ENCODE measurements around the gene PCGF3. TPM values are rescaled to one million over a fixed set of nuclear protein-coding genes. Genes with fewer than 3 reads are reported as not detected.

PCGF3 gene
- total and polyA plus RNA-seq, 9 of the 15 experiments (the other 6 are each of a cell fraction or from before 2014, with no cell fraction given), result 2.6 to 46.1 (median 20.3) TPM

GRCh38 chr4:807792-808191 is 102.2 kb downstream of the PCGF3 start (continued):
- TF ChIP-seq PRMT5 (CRISPR knock-in tag; IDR thresholded peaks at IDR 0.05), result no peak
- TF ChIP-seq ID3 (CRISPR knock-in tag; IDR thresholded peaks at IDR 0.05), result no peak
- no peak for TF ChIP-seq ID3 (tag; IDR thresholded peaks at IDR 0.05)
- no peak for TF ChIP-seq CBX3 (IDR thresholded peaks at IDR 0.05; ENCODE audit: borderline replicate concordance in 1 of 2, low read length in 2 of 2)
- no peak for TF ChIP-seq EP300 (IDR thresholded peaks at IDR 0.05; ENCODE audit: low read length)
- no peak for TF ChIP-seq TEAD2 (tag; IDR thresholded peaks at IDR 0.05)
- TF ChIP-seq TCF7L2 (IDR thresholded peaks at IDR 0.05; ENCODE audit: low read depth, low read length), result no peak
- TF ChIP-seq XRCC3 (IDR thresholded peaks at IDR 0.05), result no peak

- intact Hi-C loops (cut with micrococcal nuclease), result no loop called here
- no TSS peak for BruUV-seq (replicated peaks)
Measured at GRCh38 chr4:808860-809570, 103.4 kb downstream of the PCGF3 start.

More at GRCh38 chr4:808860-809570, 103.4 kb downstream of the PCGF3 start:
- Histone ChIP-seq H2AFZ (ENCODE audit: low read depth, low read length) (no peak overlapping the region), H3K27ac (ENCODE audit: extremely low read depth, low read depth, low read length) (no peak overlapping the region), H3K4me2 (ENCODE audit: insufficient read depth, low read length) (no peak overlapping the region), H3K4me1 (replicated peaks in 1 of 2; ENCODE audit: control insufficient read depth in 2 of 2, insufficient read depth in 2 of 2, low read length in 2 of 2) (peaks cover 0 to 12% of the 10 kb centered on the region in 2 experiments; a peak in 2 of 5 replicates), H3K79me2 (ENCODE audit: control insufficient read depth, insufficient read depth, low read length) (no peaks in the 10 kb centered on the region), H3K9me1 (ENCODE audit: control insufficient read depth, insufficient read depth, low read length) (no peaks in the 10 kb centered on the region), H3K27me3 (ENCODE audit: control insufficient read depth in 2 of 2, insufficient read depth in 2 of 2, low read length in 2 of 2) (peaks cover 17 to 43% of the 10 kb centered on the region in 2 experiments), H3K36me3 (ENCODE audit: control insufficient read depth, insufficient read depth, low read length) (no peaks in the 10 kb centered on the region), H3K4me3 (no peak overlapping the region), H4K20me1 (replicated peaks; ENCODE audit: control insufficient read depth, insufficient read depth, low read length) (no peaks in the 10 kb centered on the region), H3K9me3 (replicated peaks; ENCODE audit: control insufficient read depth, insufficient read depth, low read depth, low read length) (no peaks in the 10 kb centered on the region), H3K9ac (ENCODE audit: insufficient read depth in 1 of 2, low read depth in 2 of 2, low read length in 2 of 2) (no peak overlapping the region)
- DNase-seq (ENCODE audit: extremely low read depth in 1 of 4, low spot score in 3 of 4) (no peak), ATAC-seq (peak; percentile 64), FAIRE-seq (no peak)
- WGBS (ENCODE audit: insufficient coverage, low coverage, missing lambda C conversion rate), result 15% methylated on average over 21 of the region's 30 CpGs
- ChIA-PET POLR2A (interaction anchor here (0.6 kb wide), 1 partner anchor 39 kb away, joined by 4 read pairs; no protein-coding TSS in a partner anchor), CTCF (ENCODE audit: low intra/inter-chr PET ratio) (no interaction called here)
- in situ Hi-C loops (cut with MboI), result no loop called here
- TF ChIP-seq ZBTB2 (IDR thresholded peaks at IDR 0.05), result no peak
- no peak for TF ChIP-seq ZNF445 (CRISPR knock-in tag; IDR thresholded peaks at IDR 0.05; ENCODE audit: low read depth)
- 0 out of 4 replicates have a peak, but pooled peaks of 1 of the 2 experiments have one; percentile 11 for TF ChIP-seq NRF1 (conservative IDR thresholded peaks at IDR 0.05 in 1 of 2, IDR thresholded peaks at IDR 0.05 in 1 of 2)
- TF ChIP-seq EGR1 (conservative IDR thresholded peaks at IDR 0.05), result 0 out of 2 replicates have a peak, but pooled peaks have one; percentile 17

Data from K562 (cell line).